ENCODE measurements around the gene NYAP2. TPM values are rescaled to one million over a fixed set of nuclear protein-coding genes. Genes with fewer than 3 reads are reported as not detected.

NYAP2 gene
- total RNA-seq (2014; rRNA removed; shearing (Covaris generic)): 1.5 and 2.3 TPM in 2 replicates

DNA sequence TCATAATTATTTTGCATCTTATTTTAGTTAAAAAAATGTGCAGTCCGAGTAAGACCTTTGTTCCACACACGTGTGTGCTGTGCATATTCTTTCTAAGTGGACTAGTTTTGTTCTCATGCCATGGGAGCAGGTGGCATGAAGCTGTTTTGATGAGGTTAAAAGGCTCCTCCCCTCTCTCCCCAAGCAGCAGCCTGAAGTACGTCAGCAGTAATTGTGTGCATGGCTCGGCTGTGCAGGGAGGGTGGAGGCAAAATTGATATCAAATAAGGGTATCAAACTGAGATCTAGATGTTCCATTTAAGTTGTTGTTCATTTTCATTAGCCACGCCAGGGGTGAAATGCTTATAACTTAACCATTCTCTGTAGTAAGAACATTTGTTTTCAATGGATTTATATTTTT is at the start of gene NYAP2:
TSS of gene NYAP2 (plus strand) at position 207 of the 400 bp plus-strand sequence. CDS start 9,171 bp downstream, outside the sequence.
- DNase-seq (ENCODE audit: low read depth): no peak

DNA sequence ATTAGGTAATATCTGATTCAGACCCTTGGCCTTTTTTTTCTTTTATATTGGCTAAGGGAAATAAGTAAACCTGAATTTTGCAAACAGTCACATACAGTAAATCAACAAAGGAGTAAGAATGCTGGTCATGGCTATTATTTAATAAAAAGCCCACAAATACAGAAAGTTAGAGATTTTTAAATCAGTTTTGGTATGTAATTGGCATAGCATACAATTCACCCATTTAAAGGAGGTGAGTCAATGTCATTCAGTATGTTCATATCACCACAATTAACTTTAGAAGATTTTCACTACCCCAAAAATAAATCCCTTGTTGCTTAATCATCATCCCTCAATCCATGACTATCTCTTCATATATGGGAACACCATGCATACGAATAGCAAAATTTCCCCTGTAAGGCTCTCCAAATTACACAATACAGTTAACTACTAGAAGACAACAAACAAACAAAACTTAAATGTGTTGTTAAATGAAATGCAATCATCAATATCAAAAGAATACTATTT is 45.9 kb upstream of the NYAP2 start:
- DNase-seq (ENCODE audit: low read depth): peak; percentile 28

DNA sequence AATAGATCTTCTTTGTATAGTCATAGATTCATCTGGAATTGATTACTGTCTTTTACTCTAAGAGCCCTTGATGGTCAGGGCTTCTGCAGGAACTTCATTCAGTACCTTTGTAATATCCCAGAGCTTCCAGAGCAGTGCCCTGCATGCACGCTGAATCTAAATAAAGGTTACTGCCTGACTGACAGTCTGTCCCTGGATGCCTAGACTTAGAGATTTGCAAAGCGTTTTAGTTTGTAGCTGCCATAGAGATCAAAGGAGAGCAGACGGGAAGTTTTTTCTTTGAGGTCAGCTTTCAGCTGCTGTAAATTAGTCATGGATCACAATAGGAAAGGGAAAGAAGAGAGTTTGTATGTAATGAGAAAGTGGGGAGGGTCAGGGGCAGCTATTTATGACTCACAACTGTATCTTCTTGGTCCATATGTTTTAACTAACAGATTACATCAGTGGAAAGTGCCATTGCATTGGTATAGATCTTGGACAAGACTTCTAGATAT is 45.2 kb upstream of the NYAP2 start:
- peak; percentile 90 for DNase-seq (ENCODE audit: low read depth)

DNA sequence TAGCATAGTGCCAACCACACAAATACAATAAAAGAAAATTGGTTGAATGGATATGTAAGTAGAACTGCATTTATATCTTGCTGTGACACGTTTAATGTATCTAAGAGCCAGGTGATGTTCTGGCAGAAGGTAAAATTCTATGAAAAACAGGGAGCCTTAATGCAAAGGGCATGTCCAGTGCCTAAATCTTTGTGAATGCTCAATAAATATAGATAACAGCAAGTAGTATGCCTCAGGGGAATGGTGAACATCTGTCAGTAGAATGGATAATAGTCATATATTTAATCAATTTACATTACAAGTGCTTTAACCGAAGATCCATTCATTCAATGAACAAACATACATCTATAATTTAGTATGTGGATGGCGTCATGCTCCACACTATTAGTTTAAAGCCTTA is 43.7 kb upstream of the NYAP2 start:
- DNase-seq (ENCODE audit: low read depth): no peak

GRCh38 chr2:225366731-225367130 is 32.8 kb upstream of the NYAP2 start:
- peak; percentile 18 for DNase-seq (ENCODE audit: low read depth)

DNA sequence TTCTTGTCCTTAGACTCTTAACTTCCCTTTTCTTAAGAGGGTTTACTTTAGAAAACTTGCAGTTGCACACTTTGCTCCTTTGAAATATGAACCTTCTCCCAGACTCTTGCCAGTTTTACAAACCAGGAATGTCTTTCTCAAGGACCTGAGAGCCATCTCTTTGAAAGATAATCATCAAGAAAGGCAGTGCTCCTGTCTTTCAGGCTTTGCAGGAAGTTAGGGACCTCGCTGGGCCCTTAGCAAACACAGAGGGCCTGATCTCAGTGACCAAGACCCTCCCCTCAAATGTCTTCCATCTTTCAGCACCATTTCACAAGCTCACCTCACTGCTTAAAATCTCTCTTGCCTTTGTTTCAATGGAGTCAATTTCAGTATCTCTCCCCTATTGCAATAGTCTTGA is 32.0 kb upstream of the NYAP2 start:
- peak; percentile 24 for DNase-seq (ENCODE audit: low read depth)

- DNase-seq (ENCODE audit: low read depth): no peak
These were observed 20.5 kb upstream of the NYAP2 start for GRCh38 chr2:225378984-225379383.

- no peak for DNase-seq (ENCODE audit: low read depth)
These were observed 19.7 kb upstream of the NYAP2 start for GRCh38 chr2:225379856-225380255.

DNA sequence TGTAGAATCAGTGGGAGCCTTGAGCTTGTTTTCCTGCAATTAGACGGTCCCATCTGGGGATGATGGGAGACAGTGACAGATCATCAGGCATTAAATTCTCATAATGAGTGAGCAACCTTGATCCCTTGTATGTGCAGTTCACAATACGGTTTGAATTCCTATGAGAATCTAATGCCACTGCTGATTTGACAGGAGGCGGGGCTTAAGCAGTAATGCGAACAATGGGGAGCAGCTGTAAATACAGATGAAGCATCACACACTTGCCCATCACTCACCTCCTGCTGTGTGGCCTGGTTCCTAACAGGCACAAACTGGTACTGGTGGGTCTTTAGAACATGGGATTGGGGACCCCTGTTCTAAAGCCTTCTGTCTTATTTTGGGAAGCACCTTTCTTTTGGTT is 17.9 kb upstream of the NYAP2 start:
- DNase-seq (ENCODE audit: low read depth): no peak

GRCh38 chr2:225398372-225398771 is 1.1 kb upstream of the NYAP2 start:
- DNase-seq (ENCODE audit: low read depth): no peak

DNA sequence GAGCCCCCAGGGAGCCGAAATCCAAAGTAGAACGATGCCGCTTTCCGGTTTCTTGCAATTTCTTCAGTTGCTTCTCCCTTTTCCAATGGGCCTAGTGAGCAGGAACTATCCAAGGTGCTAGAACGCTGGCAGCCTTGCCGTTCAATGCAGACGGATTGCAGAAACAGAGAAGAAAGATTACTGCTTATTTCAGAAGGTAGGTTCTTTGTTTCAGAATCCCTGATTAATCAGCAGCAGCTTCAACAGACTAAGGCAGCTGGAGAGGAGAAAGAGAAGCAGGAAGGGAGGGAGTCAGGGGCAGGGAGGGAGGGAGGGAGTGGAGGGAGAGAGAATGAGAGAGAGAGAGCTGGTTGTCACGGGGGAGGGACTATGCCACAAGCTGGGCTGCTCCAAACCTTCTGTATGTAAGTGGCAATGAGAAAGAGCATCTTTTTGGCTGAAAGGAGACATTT is 576 bp downstream of the NYAP2 start:
- DNase-seq (ENCODE audit: low read depth): peak; percentile 63

DNA sequence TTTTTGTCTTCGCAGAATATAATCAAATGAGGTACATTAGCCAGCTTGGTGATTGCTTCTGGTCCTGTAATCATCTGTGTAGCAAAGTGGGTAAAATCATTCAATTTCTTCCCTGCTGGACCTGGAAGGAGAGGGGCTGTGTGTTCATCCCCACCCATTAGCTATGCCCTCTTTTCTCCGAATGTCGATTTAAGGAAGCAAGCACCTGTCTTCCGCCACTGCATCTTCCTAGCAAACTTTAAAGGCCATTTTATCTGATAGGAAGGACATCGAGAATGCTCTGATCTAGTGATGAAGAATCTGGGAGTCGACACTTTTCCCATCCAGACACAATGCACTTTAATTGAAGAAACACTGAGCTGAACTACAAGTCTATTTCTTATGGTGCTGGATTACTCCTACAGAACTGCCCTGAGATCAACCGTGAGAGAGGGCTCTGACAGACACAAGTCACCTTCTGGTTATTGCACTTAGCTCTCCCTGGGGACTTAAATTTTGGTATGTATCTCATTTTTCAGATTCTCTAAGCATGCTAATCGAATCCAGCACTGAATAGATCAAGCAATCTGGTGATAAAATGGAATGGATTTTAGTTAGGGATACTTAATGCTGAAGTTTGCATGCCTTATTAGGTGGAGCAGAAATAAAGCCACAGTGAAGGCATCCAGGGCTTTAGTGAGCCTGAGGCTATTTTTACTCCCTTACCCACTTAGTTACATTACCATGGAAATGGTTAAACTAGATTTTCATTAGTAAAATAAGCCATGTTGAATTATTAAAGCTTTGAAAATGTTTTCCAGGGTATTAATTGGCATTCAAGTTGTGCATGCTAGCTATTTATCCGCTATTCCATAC is 1.3 kb downstream of the NYAP2 start:
- DNase-seq (ENCODE audit: low read depth): no peak

- DNase-seq (ENCODE audit: low read depth): no peak
These were observed 2.8 kb downstream of the NYAP2 start for GRCh38 chr2:225402210-225402776.

DNA sequence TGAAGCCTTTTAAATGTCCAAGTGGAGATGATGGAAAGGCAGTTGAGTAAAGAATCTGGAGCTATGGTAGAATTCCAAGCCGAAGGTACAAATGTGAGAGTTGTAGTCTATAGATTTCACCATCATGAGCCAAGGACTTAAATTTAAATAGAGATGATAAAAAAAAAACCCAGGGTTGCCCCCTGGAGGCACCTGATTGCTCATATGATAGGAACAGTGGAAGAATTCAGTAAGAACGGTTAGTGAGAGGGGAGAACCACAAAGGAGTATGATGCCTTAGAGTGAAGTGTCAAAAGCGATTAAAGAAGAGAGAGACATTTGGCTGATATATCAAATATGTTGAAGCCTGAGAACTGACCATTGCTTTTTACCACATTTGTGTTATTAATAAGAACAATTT is 11.9 kb downstream of the NYAP2 start:
- peak; percentile 3 for DNase-seq (ENCODE audit: low read depth)

- DNase-seq (ENCODE audit: low read depth): no peak
These were observed 14.3 kb downstream of the NYAP2 start for GRCh38 chr2:225413786-225414185.

- DNase-seq (ENCODE audit: low read depth): no peak
These were observed 15.4 kb downstream of the NYAP2 start for GRCh38 chr2:225414902-225415301.

GRCh38 chr2:225415341-225415740 is 15.8 kb downstream of the NYAP2 start:
- no peak for DNase-seq (ENCODE audit: low read depth)

DNA sequence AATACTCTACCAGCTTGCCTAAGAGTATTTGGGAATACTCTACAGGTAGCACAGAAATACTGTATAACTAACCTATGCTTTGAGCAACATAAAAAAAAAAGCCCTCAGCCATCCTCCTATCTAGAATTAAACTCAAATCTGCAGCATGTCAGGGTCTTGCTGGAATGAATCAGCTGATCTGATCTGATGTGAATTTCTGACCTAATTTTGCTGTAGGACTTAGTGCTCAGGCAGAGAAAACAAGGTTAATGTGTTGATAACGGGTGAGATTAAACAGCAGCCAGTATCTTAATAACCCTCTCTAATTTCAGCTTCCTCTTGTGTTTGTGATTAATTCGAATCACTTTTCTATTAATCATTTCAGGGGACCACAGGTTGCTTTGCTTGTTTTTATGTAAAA is 16.3 kb downstream of the NYAP2 start:
- DNase-seq (ENCODE audit: low read depth): no peak

GRCh38 chr2:225416616-225417367 is 17.3 kb downstream of the NYAP2 start:
- no peak for DNase-seq (ENCODE audit: low read depth)

- DNase-seq (ENCODE audit: low read depth): no peak
These were observed 19.5 kb downstream of the NYAP2 start for GRCh38 chr2:225419033-225419432.

- no peak for DNase-seq (ENCODE audit: low read depth)
These were observed 22.6 kb downstream of the NYAP2 start for GRCh38 chr2:225422145-225422544.

- DNase-seq (ENCODE audit: low read depth): no peak
These were observed 25.8 kb downstream of the NYAP2 start for GRCh38 chr2:225425284-225425683.
